ENCODE results near the gene GKN2.
"Not testable (repeated sequence)": the region's sequence is repeated elsewhere in the genome, so short reads cannot be mapped to it uniquely, and the experiment has no call there.

The GKN2 gene

DNA sequence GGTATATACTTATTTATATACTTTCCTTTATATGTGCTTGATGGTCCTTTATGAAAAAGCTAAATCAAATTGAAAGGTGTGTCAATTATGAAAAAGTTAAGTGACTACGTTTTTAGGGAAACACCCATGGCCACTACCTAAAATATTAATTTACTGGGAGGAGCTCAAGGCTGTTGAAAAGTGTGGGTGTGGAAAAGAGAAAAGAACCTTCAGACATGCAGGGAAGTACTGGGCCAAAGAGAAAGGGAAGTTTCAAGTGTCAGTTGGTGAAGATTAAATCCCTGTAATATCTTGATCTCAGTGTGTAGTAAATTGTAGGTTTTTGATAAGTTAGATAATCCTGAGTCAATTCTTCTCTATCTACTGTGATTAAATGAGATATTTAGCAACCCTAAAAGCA, 15.5 kb upstream of the GKN2 start:
- no peaks in the 10 kb centered on the region for H3K4me1 ChIP-seq (ENCODE audit: control insufficient read depth in 2 of 2, insufficient read depth in 2 of 2, low read length in 2 of 2)
- H3K27me3 ChIP-seq (ENCODE audit: control insufficient read depth in 2 of 2, insufficient read depth in 2 of 2, low read length in 2 of 2), result no peaks in the 10 kb centered on the region
- H3K27ac ChIP-seq (ENCODE audit: low read depth in 2 of 2, low read length in 2 of 2), result no peak overlapping the region
- H3K36me3 ChIP-seq (ENCODE audit: control insufficient read depth in 2 of 2, insufficient read depth in 2 of 2, low read length in 2 of 2), result no peaks in the 10 kb centered on the region
- no peak overlapping the region for H3K9ac ChIP-seq (ENCODE audit: low read depth in 1 of 2, low read length in 2 of 2)
- H3K4me3 ChIP-seq (ENCODE audit: low read length in 2 of 2), result no peak overlapping the region
- H3K9me3 ChIP-seq (ENCODE audit: control insufficient read depth in 2 of 2, low read length in 2 of 2), result no peaks in the 10 kb centered on the region

DNA sequence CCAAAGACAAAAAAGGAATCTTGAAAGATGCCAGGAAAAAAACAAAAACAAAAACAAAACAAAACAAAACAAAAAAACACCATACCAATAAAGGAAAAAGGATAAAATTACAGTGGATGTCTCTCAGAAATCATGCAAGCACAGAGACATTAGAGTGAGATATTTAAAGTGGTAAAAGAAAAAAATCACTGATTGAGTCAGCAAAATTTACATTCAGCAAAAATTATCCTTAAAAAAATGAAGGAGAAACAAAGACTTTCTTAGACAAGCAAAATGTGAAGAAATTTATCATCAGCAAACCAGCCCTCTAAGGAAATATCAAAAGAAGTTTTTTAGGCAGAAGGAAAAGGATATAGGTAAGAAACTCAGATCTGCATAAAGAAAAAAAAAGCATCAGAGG, 11.6 kb upstream of the GKN2 start:
- Histone ChIP-seq H3K9ac (ENCODE audit: low read depth in 1 of 2, low read length in 2 of 2) (no peak overlapping the region), H3K27me3 (ENCODE audit: control insufficient read depth in 2 of 2, insufficient read depth in 2 of 2, low read length in 2 of 2) (no peaks in the 10 kb centered on the region)

DNA sequence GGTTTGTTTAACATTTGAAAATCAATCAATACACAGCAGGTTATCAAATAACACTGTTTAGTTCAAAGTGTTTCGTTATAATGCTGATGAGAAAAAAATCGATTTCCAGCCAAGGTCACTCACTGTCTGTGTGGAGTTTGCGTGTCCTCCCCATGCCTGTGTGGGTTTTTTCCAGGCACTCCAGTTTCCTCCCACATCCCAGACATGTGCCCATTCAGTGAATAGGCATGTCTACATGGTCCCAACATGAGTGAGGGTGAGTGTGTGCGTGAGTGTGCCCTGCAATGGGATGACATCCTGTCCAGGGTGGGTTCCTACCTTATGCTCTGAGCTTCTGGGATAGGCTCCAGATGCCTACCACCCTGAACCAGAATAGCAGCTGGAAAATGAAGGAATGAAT, 8.7 kb upstream of the GKN2 start:
- no peak overlapping the region for H3K4me3 ChIP-seq (ENCODE audit: low read length in 2 of 2)
- no peak overlapping the region for H3K27ac ChIP-seq (ENCODE audit: low read depth in 2 of 2, low read length in 2 of 2)
- H3K27me3 ChIP-seq (ENCODE audit: control insufficient read depth in 2 of 2, insufficient read depth in 2 of 2, low read length in 2 of 2), result no peaks in the 10 kb centered on the region

More for the DNA sequence above, 11.6 kb upstream of the GKN2 start:
- Histone ChIP-seq H3K4me1 (ENCODE audit: control insufficient read depth in 2 of 2, insufficient read depth in 2 of 2, low read length in 2 of 2) (no peaks in the 10 kb centered on the region), H3K4me3 (ENCODE audit: low read length in 2 of 2) (no peak overlapping the region), H3K36me3 (ENCODE audit: control insufficient read depth in 2 of 2, insufficient read depth in 2 of 2, low read length in 2 of 2) (no peaks in the 10 kb centered on the region), H3K27ac (ENCODE audit: low read depth in 2 of 2, low read length in 2 of 2) (no peak overlapping the region), H3K9me3 (ENCODE audit: control insufficient read depth in 2 of 2, low read length in 2 of 2) (no peaks in the 10 kb centered on the region)

DNA sequence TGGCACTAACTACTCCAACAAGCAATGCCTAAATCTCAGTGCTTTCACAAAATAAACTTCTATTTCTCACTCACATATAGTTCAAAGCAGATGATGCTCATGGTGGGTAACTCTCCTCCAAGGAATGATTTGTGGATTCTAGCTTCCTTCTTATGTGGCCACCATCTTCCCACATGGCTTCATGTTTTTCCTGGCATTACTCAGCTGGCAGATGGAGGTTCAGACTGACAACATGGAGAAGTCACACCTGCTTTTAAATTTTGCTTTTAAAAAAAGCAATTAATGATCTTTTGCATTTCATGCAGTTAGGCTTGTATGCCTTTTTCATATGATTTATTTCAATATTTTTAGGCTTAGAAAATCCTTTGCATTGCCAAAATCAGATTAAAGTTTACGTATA, 6.3 kb upstream of the GKN2 start:
- Histone ChIP-seq H3K36me3 (ENCODE audit: control insufficient read depth in 2 of 2, insufficient read depth in 2 of 2, low read length in 2 of 2) (no peaks in the 10 kb centered on the region), H3K9ac (ENCODE audit: low read depth in 1 of 2, low read length in 2 of 2) (no peak overlapping the region), H3K4me1 (ENCODE audit: control insufficient read depth in 2 of 2, insufficient read depth in 2 of 2, low read length in 2 of 2) (no peaks in the 10 kb centered on the region)

More for the DNA sequence above, 8.7 kb upstream of the GKN2 start:
- H3K4me1 ChIP-seq (ENCODE audit: control insufficient read depth in 2 of 2, insufficient read depth in 2 of 2, low read length in 2 of 2), result no peaks in the 10 kb centered on the region
- no peak overlapping the region for H3K9ac ChIP-seq (ENCODE audit: low read depth in 1 of 2, low read length in 2 of 2)
- H3K36me3 ChIP-seq (ENCODE audit: control insufficient read depth in 2 of 2, insufficient read depth in 2 of 2, low read length in 2 of 2), result no peaks in the 10 kb centered on the region
- no peaks in the 10 kb centered on the region for H3K9me3 ChIP-seq (ENCODE audit: control insufficient read depth in 2 of 2, low read length in 2 of 2)

GRCh38 chr2:68955432-68955831, 2.7 kb upstream of the GKN2 start:
- H3K9me3 ChIP-seq (ENCODE audit: control insufficient read depth in 2 of 2, low read length in 2 of 2); H3K27me3 ChIP-seq (ENCODE audit: control insufficient read depth in 2 of 2, insufficient read depth in 2 of 2, low read length in 2 of 2); H3K4me1 ChIP-seq (ENCODE audit: control insufficient read depth in 2 of 2, insufficient read depth in 2 of 2, low read length in 2 of 2); H3K9ac ChIP-seq (ENCODE audit: low read depth in 1 of 2, low read length in 2 of 2); H3K36me3 ChIP-seq (ENCODE audit: control insufficient read depth in 2 of 2, insufficient read depth in 2 of 2, low read length in 2 of 2); H3K27ac ChIP-seq (ENCODE audit: low read depth in 2 of 2, low read length in 2 of 2); H3K4me3 ChIP-seq (ENCODE audit: low read length in 2 of 2): not testable (repeated sequence)

More for the DNA sequence above, 6.3 kb upstream of the GKN2 start:
- no peaks in the 10 kb centered on the region for H3K27me3 ChIP-seq (ENCODE audit: control insufficient read depth in 2 of 2, insufficient read depth in 2 of 2, low read length in 2 of 2)
- H3K9me3 ChIP-seq (ENCODE audit: control insufficient read depth in 2 of 2, low read length in 2 of 2), result no peaks in the 10 kb centered on the region
- no peak overlapping the region for H3K4me3 ChIP-seq (ENCODE audit: low read length in 2 of 2)
- no peak overlapping the region for H3K27ac ChIP-seq (ENCODE audit: low read depth in 2 of 2, low read length in 2 of 2)

DNA sequence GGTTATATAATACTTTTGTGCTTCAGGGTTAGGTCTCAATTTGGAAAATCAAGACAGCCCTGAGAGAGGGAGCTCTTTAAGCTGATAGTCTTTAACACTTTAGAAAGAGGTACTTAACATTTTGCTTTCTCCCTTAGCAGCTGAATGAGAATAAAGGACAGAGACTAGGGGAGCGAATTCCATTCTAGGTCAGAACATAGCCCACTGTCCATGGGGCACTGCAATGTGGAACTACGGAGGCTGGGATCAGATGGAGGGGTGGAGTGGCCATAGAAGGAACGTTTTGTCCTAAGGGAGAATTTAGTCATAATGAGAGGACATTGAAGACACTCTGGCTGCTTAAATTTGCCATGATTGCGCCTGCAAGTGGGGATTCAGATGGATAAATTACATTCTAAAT, 794 bp downstream of the GKN2 start:
- Histone ChIP-seq H3K4me3 (ENCODE audit: low read length in 2 of 2) (no peak overlapping the region), H3K9ac (ENCODE audit: low read depth in 1 of 2, low read length in 2 of 2) (no peak overlapping the region), H3K27ac (ENCODE audit: low read depth in 2 of 2, low read length in 2 of 2) (no peak overlapping the region)

GRCh38 chr2:68948710-68949109, 4.0 kb downstream of the GKN2 start:
- H3K4me1 ChIP-seq (ENCODE audit: control insufficient read depth in 2 of 2, insufficient read depth in 2 of 2, low read length in 2 of 2), result no peaks in the 10 kb centered on the region
- H3K9me3 ChIP-seq (ENCODE audit: control insufficient read depth in 2 of 2, low read length in 2 of 2), result no peaks in the 10 kb centered on the region
- no peaks in the 10 kb centered on the region for H3K27me3 ChIP-seq (ENCODE audit: control insufficient read depth in 2 of 2, insufficient read depth in 2 of 2, low read length in 2 of 2)
- no peak overlapping the region for H3K9ac ChIP-seq (ENCODE audit: low read depth in 1 of 2, low read length in 2 of 2)
- no peaks in the 10 kb centered on the region for H3K36me3 ChIP-seq (ENCODE audit: control insufficient read depth in 2 of 2, insufficient read depth in 2 of 2, low read length in 2 of 2)
- no peak overlapping the region for H3K4me3 ChIP-seq (ENCODE audit: low read length in 2 of 2)
- H3K27ac ChIP-seq (ENCODE audit: low read depth in 2 of 2, low read length in 2 of 2), result no peak overlapping the region

More for the DNA sequence above, 794 bp downstream of the GKN2 start:
- Histone ChIP-seq H3K4me1 (ENCODE audit: control insufficient read depth in 2 of 2, insufficient read depth in 2 of 2, low read length in 2 of 2) (no peaks in the 10 kb centered on the region), H3K27me3 (ENCODE audit: control insufficient read depth in 2 of 2, insufficient read depth in 2 of 2, low read length in 2 of 2) (no peaks in the 10 kb centered on the region), H3K9me3 (ENCODE audit: control insufficient read depth in 2 of 2, low read length in 2 of 2) (no peaks in the 10 kb centered on the region), H3K36me3 (ENCODE audit: control insufficient read depth in 2 of 2, insufficient read depth in 2 of 2, low read length in 2 of 2) (no peaks in the 10 kb centered on the region)

DNA sequence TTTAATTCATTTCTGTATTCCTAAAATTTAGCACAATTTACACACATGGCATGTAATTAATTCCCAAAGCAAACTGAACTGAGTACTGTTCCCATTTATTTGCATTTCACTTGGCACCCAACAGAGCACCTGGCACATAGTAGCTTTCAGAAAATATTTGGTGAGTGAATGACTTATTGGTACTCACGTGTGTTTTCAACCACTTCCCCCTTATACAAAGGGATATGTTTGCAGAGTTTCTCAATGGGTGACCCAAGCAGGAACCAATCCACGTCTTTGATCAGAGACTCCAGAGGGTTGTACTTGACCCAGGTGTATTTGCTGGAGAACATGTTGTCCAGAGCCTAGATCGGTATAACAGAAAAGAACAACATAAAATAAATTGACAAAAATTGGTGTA, 6.6 kb downstream of the GKN2 start:
- no peak overlapping the region for H3K27ac ChIP-seq (ENCODE audit: low read depth in 2 of 2, low read length in 2 of 2)
- H3K4me3 ChIP-seq (ENCODE audit: low read length in 2 of 2), result no peak overlapping the region
- no peaks in the 10 kb centered on the region for H3K36me3 ChIP-seq (ENCODE audit: control insufficient read depth in 2 of 2, insufficient read depth in 2 of 2, low read length in 2 of 2)
- H3K9me3 ChIP-seq (ENCODE audit: control insufficient read depth in 2 of 2, low read length in 2 of 2), result no peaks in the 10 kb centered on the region
- H3K4me1 ChIP-seq (ENCODE audit: control insufficient read depth in 2 of 2, insufficient read depth in 2 of 2, low read length in 2 of 2), result no peaks in the 10 kb centered on the region
- H3K9ac ChIP-seq (ENCODE audit: low read depth in 1 of 2, low read length in 2 of 2), result no peak overlapping the region
- H3K27me3 ChIP-seq (ENCODE audit: control insufficient read depth in 2 of 2, insufficient read depth in 2 of 2, low read length in 2 of 2), result no peaks in the 10 kb centered on the region

- Histone ChIP-seq H3K4me1 (ENCODE audit: control insufficient read depth in 2 of 2, insufficient read depth in 2 of 2, low read length in 2 of 2) (no peaks in the 10 kb centered on the region), H3K36me3 (ENCODE audit: control insufficient read depth in 2 of 2, insufficient read depth in 2 of 2, low read length in 2 of 2) (no peaks in the 10 kb centered on the region), H3K27me3 (ENCODE audit: control insufficient read depth in 2 of 2, insufficient read depth in 2 of 2, low read length in 2 of 2) (no peaks in the 10 kb centered on the region), H3K27ac (ENCODE audit: low read depth in 2 of 2, low read length in 2 of 2) (no peak overlapping the region), H3K4me3 (ENCODE audit: low read length in 2 of 2) (no peak overlapping the region), H3K9ac (ENCODE audit: low read depth in 1 of 2, low read length in 2 of 2) (no peak overlapping the region), H3K9me3 (ENCODE audit: control insufficient read depth in 2 of 2, low read length in 2 of 2) (no peaks in the 10 kb centered on the region)
Measured at GRCh38 chr2:68943581-68944568, 8.8 kb downstream of the GKN2 start.

GRCh38 chr2:68942827-68943226, 9.9 kb downstream of the GKN2 start:
- Histone ChIP-seq H3K36me3 (ENCODE audit: control insufficient read depth in 2 of 2, insufficient read depth in 2 of 2, low read length in 2 of 2) (no peaks in the 10 kb centered on the region), H3K4me1 (ENCODE audit: control insufficient read depth in 2 of 2, insufficient read depth in 2 of 2, low read length in 2 of 2) (no peaks in the 10 kb centered on the region), H3K9ac (ENCODE audit: low read depth in 1 of 2, low read length in 2 of 2) (no peak overlapping the region), H3K9me3 (ENCODE audit: control insufficient read depth in 2 of 2, low read length in 2 of 2) (no peaks in the 10 kb centered on the region), H3K4me3 (ENCODE audit: low read length in 2 of 2) (no peak overlapping the region), H3K27ac (ENCODE audit: low read depth in 2 of 2, low read length in 2 of 2) (no peak overlapping the region), H3K27me3 (ENCODE audit: control insufficient read depth in 2 of 2, insufficient read depth in 2 of 2, low read length in 2 of 2) (no peaks in the 10 kb centered on the region)

Measured in mucosa of rectum (tissue), 2 donors.